Uterus (tissue), 2 donors: ENCODE data around the gene INTS1.

Experiments
- POLR2A ChIP-seq, 2 donors: fragments of 450-650 bp; IDR thresholded peaks; one replicate each; pipeline ENCODE4 v1.6.1; 2016; ENCODE audit warnings: antibody characterized with exemption in 2 of 2, mild to moderate bottlenecking in 1 of 2, moderate library complexity in 1 of 2
- TF ChIP-seq, protein P1 (sequence below), 4 experiments: fragments of 200-600 bp in 2 of 4; fragments of 450-650 bp in 2 of 4; sonication (generic) in 2 of 4; IDR thresholded peaks; one replicate each; pipeline ENCODE4 v1.5.1; 2016 to 2019; ENCODE audit warnings: antibody characterized with exemption in 4 of 4, mild to moderate bottlenecking in 2 of 4, moderate library complexity in 1 of 4

DNA sequence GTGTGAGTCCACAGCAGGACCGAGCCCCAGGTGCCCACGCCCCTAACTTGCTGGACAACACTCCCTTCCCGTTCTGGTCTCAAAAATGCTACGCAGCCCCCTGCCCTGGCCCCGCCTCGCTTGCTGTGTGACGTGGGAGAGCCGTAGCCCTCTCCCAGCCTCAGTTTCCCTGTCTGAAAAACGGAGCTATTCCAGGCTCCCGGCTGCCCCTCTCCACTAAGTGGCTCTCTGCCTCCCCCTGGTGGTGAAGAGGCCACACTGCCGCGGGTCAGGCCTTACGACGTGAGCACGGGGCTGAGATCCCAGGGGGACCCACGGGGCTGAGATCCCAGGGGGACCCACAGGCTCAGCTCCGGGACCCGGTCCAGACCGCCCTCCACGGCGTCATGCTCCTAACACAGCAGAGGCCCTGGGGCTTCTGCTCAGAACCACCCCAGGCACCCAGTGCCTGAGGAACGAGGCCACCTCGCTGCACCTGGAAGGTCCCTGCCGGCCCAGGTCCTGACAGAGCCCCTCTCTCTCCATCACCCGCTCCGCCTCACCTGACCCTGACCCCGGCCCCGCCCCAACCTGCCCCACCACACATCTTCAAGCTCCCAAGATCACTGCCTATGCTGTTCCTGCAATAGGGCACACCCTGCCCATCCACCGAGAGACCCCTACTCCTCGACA is 71.6 kb downstream of the INTS1 start:
- TF ChIP-seq, protein P1, sequence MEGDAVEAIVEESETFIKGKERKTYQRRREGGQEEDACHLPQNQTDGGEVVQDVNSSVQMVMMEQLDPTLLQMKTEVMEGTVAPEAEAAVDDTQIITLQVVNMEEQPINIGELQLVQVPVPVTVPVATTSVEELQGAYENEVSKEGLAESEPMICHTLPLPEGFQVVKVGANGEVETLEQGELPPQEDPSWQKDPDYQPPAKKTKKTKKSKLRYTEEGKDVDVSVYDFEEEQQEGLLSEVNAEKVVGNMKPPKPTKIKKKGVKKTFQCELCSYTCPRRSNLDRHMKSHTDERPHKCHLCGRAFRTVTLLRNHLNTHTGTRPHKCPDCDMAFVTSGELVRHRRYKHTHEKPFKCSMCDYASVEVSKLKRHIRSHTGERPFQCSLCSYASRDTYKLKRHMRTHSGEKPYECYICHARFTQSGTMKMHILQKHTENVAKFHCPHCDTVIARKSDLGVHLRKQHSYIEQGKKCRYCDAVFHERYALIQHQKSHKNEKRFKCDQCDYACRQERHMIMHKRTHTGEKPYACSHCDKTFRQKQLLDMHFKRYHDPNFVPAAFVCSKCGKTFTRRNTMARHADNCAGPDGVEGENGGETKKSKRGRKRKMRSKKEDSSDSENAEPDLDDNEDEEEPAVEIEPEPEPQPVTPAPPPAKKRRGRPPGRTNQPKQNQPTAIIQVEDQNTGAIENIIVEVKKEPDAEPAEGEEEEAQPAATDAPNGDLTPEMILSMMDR (IDR thresholded peaks at IDR 0.05): peak; percentile 83 to 94 (median 88)
- no peak for TF ChIP-seq POLR2A (IDR thresholded peaks at IDR 0.05)
